ENCODE data around the gene PPT1.

The PPT1 gene

DNA sequence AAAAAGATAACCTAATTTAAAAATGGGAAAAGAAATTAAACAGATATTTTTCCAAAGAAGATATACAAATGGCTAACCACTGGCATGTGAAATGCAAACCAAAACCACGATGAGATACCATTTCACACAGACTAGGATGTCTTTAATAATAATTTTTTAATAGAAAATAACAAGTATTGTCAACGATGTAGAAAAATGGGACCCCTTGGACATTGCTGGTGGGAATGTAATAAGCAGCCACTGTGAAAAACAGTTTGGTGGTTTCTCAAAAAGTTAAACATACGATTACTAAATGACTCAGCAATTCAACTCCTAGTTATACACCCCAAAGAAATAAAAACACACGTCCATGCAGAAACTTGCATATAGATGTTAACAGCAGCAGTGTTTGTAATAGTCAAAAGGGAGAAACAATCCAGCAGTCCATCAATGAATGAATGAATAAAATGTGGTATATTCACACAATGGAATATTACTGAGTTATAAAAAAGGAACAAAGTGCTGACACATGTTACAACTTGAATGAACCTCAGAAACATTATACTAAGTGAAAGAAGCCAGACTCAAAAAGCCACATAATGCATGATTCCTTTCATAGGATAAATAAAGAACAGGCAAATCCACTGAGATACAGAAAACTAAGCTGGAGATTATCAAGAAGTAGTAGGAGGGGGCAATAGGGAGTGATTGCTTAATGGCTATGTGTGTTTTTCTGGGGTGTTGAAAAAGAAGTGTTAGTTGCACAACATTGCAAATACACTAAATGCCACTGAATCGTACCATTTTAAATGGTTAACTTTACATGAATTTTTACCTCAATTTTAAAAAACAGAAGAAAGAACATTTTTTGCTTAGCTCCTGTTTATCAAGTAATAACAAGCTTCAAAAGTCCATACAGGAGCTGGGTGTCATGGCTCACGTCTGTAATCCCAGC is 4.1 kb downstream of the PPT1 start:
- no peak for DNase-seq (ENCODE audit: low read depth, low spot score)

DNA sequence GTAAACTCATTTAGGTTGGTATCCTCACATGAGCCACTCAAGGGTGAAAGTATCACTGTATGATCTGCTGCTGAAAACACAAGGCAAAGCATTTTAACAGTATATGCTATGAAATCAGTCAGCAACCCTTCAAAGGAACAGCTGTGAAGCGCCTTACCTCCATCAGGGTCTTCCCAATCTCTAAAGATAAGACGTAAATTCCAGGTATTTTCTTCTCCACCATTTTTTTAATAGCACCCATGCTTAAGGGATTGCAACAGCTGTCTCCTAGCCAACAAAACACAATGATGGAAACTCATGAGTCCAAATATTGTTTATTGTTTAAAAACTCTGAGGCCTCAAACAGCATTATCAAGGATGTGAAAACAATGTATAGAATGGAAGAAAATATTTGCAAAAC is 4.8 kb downstream of the PPT1 start:
- no peak for DNase-seq (ENCODE audit: low read depth, low spot score)

DNA sequence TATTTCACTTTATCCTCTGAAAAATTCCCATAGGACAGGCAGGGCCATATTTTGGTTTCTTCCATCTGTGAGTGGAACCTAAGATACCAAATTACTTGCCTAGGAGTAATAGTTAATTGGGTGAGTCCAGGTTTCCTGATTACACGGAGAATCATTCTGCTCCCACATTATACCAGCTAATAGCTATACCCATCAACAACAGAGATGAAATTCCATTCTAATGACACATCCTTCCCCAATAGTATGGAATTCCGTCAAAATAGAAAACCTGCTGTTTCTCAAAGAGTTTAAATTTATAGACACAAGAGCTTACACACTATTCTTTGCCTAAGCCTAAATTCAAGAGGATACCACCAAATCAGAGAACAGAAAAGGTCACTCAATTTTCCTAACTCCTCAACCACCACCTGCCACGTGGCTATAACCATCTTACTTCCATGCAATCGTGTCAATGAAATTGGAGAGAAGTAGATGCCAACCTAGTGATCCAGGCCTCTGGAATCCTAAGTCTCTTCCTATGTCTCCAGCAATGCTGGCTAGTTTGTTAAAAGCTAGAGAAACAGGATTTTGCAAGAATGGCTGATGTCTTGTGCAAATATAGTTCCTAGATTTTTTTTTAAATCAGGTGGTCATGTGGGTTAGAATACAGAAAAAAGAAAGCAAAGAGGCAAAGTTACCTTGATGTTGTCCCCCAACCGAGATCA is 6.2 kb downstream of the PPT1 start:
- no peak for DNase-seq (ENCODE audit: low read depth, low spot score)

DNA sequence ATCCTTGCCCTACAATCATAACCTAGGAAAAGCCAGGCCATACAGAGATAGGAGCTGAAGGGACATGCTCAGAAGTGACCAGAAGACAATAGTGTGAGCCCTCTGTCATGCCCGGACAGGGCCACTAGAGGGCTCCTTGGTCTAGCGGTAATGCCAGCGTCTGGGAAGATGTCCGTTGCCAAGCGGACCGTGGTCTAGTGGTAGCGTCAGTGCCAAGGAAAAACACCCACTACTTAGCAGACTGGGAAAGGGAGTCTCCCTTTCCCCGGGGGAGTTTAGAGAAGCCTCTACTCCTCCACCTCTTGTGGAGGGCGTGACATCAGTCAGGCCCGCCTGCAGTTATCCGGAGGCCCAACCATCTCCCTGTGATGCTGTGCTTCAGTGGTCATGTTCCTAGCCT is 12.3 kb downstream of the PPT1 start:
- DNase-seq (ENCODE audit: low read depth, low spot score), result peak; percentile 26

DNA sequence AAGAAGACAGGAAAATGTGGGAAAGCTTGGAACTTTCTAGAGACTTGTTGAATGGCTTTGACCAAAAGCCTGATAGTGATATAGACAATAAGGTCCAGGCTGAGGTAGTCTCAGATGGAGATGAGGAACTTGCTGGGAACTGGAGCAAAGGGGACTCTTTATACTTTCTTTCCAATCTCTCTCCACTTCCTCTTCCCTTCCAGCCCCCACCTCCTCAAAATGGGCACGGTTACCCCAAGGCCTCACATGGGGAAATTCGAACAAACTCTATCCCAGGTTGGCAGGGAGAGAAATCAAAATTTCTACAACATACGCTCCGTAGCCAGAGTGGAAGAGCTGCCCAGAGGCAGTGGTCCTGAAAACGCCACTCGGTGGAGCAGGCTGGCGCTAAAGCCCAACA is 15.2 kb downstream of the PPT1 start:
- no peak for DNase-seq (ENCODE audit: low read depth, low spot score)

DNA sequence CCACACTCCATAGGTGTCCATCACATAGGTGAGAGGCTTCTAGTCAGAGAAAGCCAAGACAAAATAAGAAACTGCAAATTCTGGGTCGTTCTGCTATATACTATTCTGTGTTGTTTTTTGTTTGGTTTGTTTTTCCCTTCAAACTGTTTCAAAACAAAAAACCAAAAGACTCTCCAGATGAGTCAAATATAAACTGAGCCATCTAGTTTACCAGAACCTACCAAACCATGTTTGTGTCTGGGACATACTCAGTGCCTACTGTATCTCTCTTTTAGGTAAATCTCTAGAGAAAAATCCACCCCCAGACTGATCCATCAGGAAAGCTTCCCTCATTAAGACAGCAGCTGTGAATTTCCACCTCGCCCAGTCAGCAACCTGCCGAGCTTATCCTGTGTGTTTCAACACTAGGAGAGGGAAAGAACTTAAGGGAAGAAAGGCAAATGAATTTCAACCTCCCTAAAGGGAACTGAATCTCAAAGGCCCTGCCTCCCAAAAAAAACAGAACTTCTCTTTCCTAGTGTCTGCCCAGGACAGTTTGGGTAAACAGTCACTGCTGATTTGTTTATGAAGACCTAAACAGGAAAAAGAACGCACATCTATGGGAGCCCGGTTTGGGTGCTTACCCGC is 17.2 kb downstream of the PPT1 start:
- DNase-seq (ENCODE audit: low read depth, low spot score), result no peak

DNA sequence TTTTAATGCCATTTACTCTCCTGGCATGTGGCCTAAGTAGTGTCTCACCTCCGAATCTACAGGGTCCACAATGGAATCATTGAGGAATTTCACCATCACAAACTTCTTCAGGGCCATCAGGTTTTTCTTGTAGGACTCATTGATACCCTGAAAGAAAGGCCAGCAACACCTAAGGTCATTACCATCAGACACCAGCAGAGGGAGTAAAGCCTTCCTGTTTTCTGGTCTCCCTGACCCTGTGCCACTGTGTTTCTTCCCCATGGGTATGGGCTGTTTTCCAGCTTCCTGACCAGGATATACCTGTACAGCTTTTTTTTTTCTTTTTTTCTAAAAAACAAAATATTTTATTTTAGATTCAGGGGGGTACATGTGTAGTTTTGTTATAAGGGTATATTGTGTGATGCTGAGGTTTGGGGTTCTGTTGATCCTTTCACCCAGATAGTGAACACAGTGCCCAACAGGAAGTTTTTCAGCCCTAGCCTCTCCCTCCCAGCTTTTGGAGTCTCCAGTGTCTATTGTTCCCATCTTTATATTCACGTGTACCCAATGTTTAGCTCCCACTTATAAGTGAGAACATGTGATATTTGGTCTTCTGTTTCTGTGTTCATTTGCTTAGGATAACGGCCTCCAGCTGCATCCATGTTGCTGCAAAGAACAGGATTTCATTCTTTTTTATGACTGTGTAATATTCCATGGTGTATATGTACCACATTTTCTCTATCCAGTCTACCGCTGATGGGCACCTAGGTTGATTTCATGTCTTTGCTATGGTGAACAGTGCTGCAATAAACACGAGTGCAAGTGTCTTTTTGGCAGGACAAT is 18.3 kb downstream of the PPT1 start:
- peak; percentile 21 for DNase-seq (ENCODE audit: low read depth, low spot score)

DNA sequence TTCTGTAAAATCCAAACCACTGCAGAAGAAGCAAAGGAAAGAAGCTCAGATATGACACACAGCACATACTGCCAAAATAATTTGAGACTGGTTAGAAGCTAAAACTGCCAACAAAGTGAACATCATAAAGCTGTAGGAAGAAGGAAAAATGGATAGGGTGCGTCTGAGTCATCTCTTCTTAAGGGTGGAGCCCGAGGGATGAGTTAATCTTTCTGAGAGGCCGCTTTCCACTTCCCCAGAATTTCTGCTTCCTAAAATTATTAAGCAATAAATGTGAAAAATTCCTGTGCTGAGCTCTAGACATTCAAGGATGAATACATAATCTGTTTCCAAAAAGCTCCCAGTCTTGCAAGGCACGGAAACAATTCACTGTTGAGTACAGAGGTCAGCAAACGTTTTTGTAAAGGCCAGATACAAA is 20.1 kb downstream of the PPT1 start:
- DNase-seq (ENCODE audit: low read depth, low spot score), result no peak

DNA sequence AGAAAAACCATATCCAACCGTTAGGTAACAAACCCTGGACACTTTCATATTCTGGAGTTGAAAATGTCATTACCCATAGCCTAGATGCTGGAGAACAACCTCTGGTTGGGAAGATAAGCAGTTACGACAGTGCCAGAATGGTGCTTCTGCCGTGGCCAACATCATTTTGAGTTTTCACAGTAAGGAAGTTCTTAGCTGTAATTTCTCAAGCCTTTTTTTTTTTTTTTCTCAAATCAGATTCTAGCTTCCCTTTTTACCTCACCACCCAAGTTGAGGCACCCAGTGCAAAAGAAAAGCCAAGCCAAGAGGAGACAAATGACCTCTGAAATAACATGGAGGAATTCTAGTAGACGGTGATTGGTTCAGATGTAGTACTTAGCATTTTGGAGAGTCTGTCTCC is 21.8 kb downstream of the PPT1 start:
- no peak for DNase-seq (ENCODE audit: low read depth, low spot score)

DNA sequence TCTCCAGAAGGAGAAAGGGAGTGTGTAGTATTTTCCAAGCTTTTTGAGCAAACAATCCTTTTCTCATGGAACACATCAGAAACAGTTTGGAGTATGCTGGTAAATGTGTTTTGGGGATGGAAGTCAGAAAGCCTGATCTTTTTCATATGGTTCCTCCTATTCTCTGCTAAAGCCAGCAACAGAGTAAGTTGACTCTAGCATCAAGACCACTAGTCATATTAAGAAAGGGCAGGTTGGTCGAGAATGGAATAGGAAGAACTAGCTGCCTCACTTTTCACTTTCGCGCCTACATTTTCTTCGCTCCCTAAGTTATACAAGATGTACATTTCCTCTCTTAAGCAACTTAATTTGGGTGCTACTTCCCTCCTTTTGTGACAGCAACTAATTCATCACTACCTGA is 24.0 kb downstream of the PPT1 start:
- no peak for DNase-seq (ENCODE audit: low read depth, low spot score)

DNA sequence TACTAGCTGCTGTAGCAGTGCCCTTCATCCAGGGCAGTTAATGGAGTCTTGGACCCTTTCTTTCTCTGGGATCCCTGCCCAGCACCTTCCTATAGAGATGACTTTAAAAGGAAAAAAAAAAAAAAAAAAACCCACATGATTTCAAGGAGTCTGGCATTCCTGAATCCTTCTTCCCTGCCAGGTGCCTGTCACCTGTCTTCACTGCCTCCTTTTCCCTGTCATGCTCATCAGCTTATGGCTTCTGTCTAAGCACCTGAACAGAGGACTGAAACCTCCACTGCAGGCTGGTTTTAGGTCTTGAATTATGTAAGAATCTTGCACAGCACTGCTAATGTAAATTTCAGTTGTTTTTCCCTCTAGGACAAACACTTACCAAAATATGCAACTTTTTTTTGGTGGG is 24.9 kb downstream of the PPT1 start:
- no peak for DNase-seq (ENCODE audit: low read depth, low spot score)

DNA sequence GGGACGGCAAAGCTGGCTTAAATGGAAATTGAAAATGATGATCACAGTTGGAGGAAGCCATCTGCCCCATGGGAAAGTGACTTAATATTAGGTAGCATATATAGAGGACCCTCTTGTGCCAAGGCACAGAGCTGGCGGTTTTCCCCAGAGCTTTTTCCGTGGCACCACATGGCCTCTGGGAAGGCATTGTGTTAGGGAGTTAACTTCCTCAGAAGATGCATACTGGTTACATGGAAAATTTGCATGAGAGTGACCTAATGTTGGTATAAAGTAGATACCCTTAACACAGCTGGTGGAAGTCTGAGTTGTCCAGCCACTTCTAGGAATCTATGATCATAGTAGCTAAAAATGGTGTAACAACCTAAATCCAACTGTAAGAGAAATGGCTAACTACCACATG is 29.2 kb downstream of the PPT1 start:
- no peak for DNase-seq (ENCODE audit: low read depth, low spot score)

DNA sequence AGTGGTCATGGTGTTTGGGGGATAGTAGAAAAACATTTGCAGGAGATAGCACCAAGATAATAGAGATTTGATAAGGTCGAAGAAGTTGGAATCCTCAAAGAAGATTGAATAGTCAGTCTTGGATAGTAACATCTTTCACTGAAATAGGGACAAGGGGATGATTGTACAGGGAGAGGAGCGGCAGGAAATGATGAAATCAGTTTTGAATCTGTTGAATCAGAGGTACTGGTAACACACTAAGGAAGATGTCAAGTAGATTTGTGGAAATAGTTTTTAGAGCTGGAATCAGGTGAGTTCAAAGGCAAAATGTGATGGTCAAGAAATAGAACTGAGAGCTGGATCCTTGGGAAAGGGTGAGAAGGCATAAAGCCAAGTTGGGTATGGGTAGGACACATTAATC is 30.0 kb downstream of the PPT1 start:
- DNase-seq (ENCODE audit: low read depth, low spot score), result no peak

DNA sequence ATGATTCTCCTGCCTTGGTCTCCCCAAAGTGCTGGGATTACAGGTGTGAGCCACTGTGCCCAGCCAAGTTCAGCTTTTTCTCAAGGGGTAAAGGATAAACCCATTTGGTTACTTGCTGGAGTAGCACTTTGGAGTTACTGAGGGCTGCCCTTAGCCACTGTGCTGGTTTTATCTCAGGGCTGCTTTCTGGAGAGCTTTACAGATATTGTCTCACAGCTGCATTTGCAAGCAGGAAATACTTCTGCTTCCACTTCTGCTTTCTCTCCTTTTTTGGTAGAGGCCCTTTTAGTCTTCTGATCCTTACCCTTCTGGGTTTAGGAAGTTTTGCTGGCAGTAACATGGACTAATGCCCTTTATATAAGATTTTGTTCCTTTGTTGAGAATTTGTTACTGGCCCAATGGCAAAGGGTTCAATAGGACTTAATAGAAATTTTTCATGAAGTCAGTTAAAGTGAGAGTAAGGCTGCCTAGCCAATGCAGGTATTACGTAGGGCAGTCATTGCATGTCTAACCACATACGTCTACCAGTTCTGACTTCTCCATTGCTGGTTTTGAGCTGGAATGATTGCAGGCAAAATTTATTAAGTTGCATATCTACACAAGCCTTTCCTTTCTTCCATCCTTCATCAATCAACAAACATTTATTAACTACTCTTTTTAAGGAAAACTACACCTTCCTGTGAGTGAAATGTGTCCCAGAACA is 32.1 kb downstream of the PPT1 start:
- DNase-seq (ENCODE audit: low read depth, low spot score), result no peak

DNA sequence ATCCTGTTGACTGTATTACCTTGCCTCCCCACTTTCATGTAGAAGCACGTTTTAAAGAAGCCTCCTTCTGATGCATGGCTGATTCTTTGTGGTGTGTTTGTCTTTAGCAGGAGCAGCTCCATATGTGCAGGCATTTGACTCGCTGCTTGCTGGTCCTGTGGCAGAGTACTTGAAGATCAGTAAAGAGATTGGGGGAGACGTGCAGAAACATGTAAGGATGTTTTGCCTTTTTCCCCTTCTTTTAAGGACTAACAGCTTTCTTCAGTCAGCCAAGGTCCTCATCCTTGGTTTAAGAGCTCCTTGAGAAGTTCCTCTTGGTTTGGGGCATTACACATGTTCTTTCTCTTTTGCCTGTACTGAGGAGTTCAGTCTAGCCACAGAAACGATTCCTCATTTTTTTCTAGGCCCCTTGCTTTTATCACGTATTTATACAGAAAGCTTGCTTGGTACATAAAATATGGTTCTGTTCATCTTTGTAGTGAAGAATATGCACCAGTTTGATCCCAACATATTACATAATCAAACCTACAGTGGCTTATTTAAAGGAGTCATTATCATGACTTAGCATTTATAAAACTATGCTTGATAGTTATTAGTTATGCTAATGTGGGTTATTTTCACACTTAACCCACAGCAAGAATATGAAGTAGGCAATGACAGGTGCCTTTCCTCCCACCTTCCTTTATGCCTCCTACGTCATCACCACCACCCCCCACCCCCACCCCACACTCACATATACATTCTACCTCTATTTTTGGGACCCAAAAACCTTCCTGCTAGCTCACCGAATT is 36.9 kb downstream of the PPT1 start:
- no peak for DNase-seq (ENCODE audit: low read depth, low spot score)

DNA sequence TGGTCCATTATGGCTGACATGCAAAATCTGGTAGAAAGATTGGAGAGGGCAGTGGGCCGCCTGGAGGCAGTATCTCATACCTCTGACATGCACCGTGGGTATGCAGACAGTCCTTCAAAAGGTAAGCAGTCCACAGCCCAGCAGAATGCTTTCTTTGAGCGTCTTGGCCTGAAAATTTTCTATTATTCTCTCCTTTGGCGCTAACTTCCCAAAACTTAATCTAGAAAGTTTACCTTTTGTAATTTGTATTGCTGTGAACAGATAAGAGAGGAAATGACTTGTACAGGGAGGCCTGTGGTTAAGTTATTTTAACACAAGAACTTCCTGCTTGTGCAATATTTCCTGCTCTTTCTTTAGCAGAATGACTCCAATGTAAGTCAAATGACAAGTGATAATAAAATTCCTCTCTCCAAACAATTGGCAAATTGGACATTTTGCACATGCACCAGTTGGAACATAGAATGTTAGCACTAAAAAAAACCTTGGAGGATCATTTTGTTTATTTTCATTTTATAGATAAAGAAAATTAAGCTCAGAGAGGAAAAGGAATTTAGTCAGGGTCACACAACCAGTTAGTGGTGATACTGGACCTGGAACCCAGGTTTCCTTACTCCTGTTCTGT is 37.6 kb downstream of the PPT1 start:
- no peak for DNase-seq (ENCODE audit: low read depth, low spot score)

DNA sequence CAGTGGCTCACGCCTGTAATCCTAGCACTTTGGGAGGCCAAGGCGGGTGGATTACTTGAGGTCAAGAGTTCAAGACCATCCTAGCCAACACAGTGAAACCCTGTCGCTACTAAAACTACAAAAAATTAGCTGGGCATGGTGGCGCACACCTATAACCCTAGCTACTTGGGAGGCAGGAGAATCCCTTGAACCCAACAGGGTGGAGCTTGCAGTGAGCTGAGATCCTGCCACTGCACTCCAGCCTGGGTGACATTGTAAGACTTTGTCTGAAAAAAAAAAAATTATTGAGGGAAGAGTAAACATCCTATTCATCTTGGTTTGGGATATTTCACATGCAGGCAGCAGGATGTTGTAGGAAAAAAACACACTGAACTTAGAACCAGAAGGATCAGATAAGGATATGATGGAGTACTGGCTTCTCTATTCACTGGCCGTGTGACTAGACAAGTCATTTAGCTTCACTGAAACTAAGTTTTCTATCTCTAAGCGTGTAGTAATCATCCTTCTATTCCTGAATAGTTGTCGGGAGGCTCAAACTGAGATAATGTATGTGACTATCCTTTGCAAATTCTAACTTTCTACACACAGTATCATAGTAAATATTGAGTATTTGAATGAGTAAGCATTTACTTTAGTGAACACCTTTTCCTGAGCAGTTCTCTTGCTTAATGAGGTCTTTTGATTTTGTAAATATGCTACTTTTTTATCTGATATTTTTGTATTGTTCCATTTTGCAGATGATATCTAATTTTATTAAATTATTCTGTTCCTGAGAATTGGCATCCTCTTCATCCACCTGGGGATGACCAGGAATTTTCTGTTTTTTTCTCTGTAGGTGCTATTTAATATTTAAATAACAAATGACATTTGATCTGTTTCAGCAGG is 38.4 kb downstream of the PPT1 start:
- no peak for DNase-seq (ENCODE audit: low read depth, low spot score)

DNA sequence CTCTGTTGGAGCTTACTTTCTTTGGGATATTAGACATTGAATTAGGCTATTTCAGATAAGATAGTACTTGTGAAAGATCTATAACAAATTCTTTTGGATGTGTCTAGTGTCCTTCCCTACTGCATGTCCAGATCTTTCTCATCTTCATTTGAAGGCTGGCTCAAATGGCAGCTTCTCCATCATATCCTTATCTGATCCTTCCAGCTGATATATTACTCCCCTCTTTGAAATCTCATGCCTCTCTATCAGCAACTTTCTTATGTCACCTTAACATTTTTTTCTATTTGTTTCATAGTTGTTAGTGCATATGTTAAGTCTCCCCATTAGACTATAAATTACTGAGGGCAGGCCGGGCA is 39.0 kb downstream of the PPT1 start:
- DNase-seq (ENCODE audit: low read depth, low spot score), result no peak
